Duodenal mucosa (tissue), 2 donors: ENCODE results near the gene HOMER3.
"Not testable (repeated sequence)": the region's sequence is repeated elsewhere in the genome, so short reads cannot be mapped to it uniquely, and the experiment has no call there.

Source experiments
- H3K27ac ChIP-seq: one replicate; pipeline ENCODE4 v1.7.0; 2013; ENCODE audit warnings: low read depth, low read length
- H3K27me3 ChIP-seq, 2 donors: one replicate each; pipeline ENCODE4 v1.7.0; 2013; ENCODE audit warnings: low read length in 2 of 2, control low read depth in 1 of 2; ENCODE audit not compliant: insufficient read depth in 2 of 2, control insufficient read depth in 1 of 2
- H3K36me3 ChIP-seq, 2 donors: one replicate each; pipeline ENCODE4 v1.7.0; 2013; ENCODE audit warnings: low read length in 2 of 2, control low read depth in 1 of 2; ENCODE audit not compliant: insufficient read depth in 2 of 2, control insufficient read depth in 1 of 2
- H3K4me1 ChIP-seq, 2 donors: one replicate each; pipeline ENCODE4 v1.7.0; 2013; ENCODE audit warnings: low read length in 2 of 2, control low read depth in 1 of 2; ENCODE audit not compliant: insufficient read depth in 2 of 2, control insufficient read depth in 1 of 2
- H3K4me3 ChIP-seq, 2 donors: one replicate each; pipeline ENCODE4 v1.7.0; 2013; ENCODE audit warnings: low read length in 2 of 2, low read depth in 1 of 2
- H3K9ac ChIP-seq, 2 donors: one replicate each; pipeline ENCODE4 v1.7.0; 2013; ENCODE audit warnings: low read length in 2 of 2, low read depth in 1 of 2
- H3K9me3 ChIP-seq, 2 donors: one replicate each; pipeline ENCODE4 v1.7.0; 2013; ENCODE audit warnings: low read length in 2 of 2, control low read depth in 1 of 2; ENCODE audit not compliant: control insufficient read depth in 1 of 2

Gene HOMER3

GRCh38 chr19:18954094-18954493 lies 13.1 kb upstream of the HOMER3 start:
- Histone ChIP-seq H3K27ac (no peak overlapping the region), H3K27me3 (no peaks in the 10 kb centered on the region)

GRCh38 chr19:18952364-18953003 lies 11.5 kb upstream of the HOMER3 start:
- H3K4me1 ChIP-seq, H3K27ac ChIP-seq, H3K4me3 ChIP-seq, H3K36me3 ChIP-seq, H3K9me3 ChIP-seq, H3K9ac ChIP-seq, H3K27me3 ChIP-seq: not testable (repeated sequence)

More at GRCh38 chr19:18954094-18954493, 13.1 kb upstream of the HOMER3 start:
- Histone ChIP-seq H3K4me1 (no peaks in the 10 kb centered on the region), H3K9me3 (no peaks in the 10 kb centered on the region), H3K9ac (no peak overlapping the region), H3K4me3 (no peak overlapping the region), H3K36me3 (no peaks in the 10 kb centered on the region)

GRCh38 chr19:18951721-18952281 lies 10.8 kb upstream of the HOMER3 start:
- no peaks in the 10 kb centered on the region for H3K27me3 ChIP-seq

GRCh38 chr19:18949858-18950257 lies 8.8 kb upstream of the HOMER3 start:
- H3K4me3 ChIP-seq = no peak overlapping the region
- H3K27me3 ChIP-seq = no peaks in the 10 kb centered on the region
- H3K27ac ChIP-seq = no peak overlapping the region
- no peaks in the 10 kb centered on the region for H3K4me1 ChIP-seq
- H3K9ac ChIP-seq = no peak overlapping the region
- H3K36me3 ChIP-seq = no peaks in the 10 kb centered on the region
- no peaks in the 10 kb centered on the region for H3K9me3 ChIP-seq

More at GRCh38 chr19:18951721-18952281, 10.8 kb upstream of the HOMER3 start:
- Histone ChIP-seq H3K9ac (no peak overlapping the region), H3K9me3 (no peaks in the 10 kb centered on the region), H3K4me1 (no peaks in the 10 kb centered on the region), H3K36me3 (no peaks in the 10 kb centered on the region), H3K27ac (no peak overlapping the region), H3K4me3 (no peak overlapping the region)

GRCh38 chr19:18948976-18949356 lies 7.9 kb upstream of the HOMER3 start:
- H3K27me3 ChIP-seq = no peaks in the 10 kb centered on the region

GRCh38 chr19:18948075-18948975 lies 7.3 kb upstream of the HOMER3 start:
- Histone ChIP-seq H3K4me3 (no peak overlapping the region), H3K4me1 (no peaks in the 10 kb centered on the region)

More at GRCh38 chr19:18948976-18949356, 7.9 kb upstream of the HOMER3 start:
- Histone ChIP-seq H3K36me3 (no peaks in the 10 kb centered on the region), H3K9me3 (no peaks in the 10 kb centered on the region), H3K4me1 (no peaks in the 10 kb centered on the region), H3K4me3 (no peak overlapping the region), H3K27ac (no peak overlapping the region), H3K9ac (no peak overlapping the region)

GRCh38 chr19:18946918-18947317 lies 5.9 kb upstream of the HOMER3 start:
- H3K4me3 ChIP-seq = no peak overlapping the region
- H3K27ac ChIP-seq = no peak overlapping the region
- no peak overlapping the region for H3K9ac ChIP-seq
- no peaks in the 10 kb centered on the region for H3K4me1 ChIP-seq
- no peaks in the 10 kb centered on the region for H3K9me3 ChIP-seq
- H3K36me3 ChIP-seq = no peaks in the 10 kb centered on the region
- H3K27me3 ChIP-seq = peaks cover 0 to under 1% of the 10 kb centered on the region in 2 donors

More at GRCh38 chr19:18948075-18948975, 7.3 kb upstream of the HOMER3 start:
- Histone ChIP-seq H3K36me3 (no peaks in the 10 kb centered on the region), H3K9me3 (no peaks in the 10 kb centered on the region), H3K27me3 (no peaks in the 10 kb centered on the region), H3K9ac (no peak overlapping the region), H3K27ac (no peak overlapping the region)

- H3K9me3 ChIP-seq = no peaks in the 10 kb centered on the region
- no peak overlapping the region for H3K4me3 ChIP-seq
- no peaks in the 10 kb centered on the region for H3K36me3 ChIP-seq
- H3K27me3 ChIP-seq = peaks cover 5 to 6% of the 10 kb centered on the region in 2 donors
- H3K9ac ChIP-seq = no peak overlapping the region
- H3K4me1 ChIP-seq = peaks cover 0 to 5% of the 10 kb centered on the region in 2 donors
- H3K27ac ChIP-seq = no peak overlapping the region
These were observed 5.3 kb upstream of the HOMER3 start for GRCh38 chr19:18946335-18946734.

- H3K9ac ChIP-seq = no peak overlapping the region
- H3K27me3 ChIP-seq = peaks cover 6% of the 10 kb centered on the region in 2 donors
- no peaks in the 10 kb centered on the region for H3K9me3 ChIP-seq
- no peaks in the 10 kb centered on the region for H3K36me3 ChIP-seq
- no peak overlapping the region for H3K4me3 ChIP-seq
- no peak overlapping the region for H3K27ac ChIP-seq
- peaks cover 0 to 5% of the 10 kb centered on the region in 2 donors for H3K4me1 ChIP-seq
These were observed 4.3 kb upstream of the HOMER3 start for GRCh38 chr19:18945297-18945696.

GRCh38 chr19:18943465-18943864 lies 2.4 kb upstream of the HOMER3 start:
- Histone ChIP-seq H3K27me3 (peaks cover 6 to 13% of the 10 kb centered on the region in 2 donors), H3K27ac (no peak overlapping the region), H3K9me3 (no peaks in the 10 kb centered on the region), H3K4me3 (no peak overlapping the region), H3K36me3 (no peaks in the 10 kb centered on the region), H3K9ac (no peak overlapping the region), H3K4me1 (peaks cover 3 to 5% of the 10 kb centered on the region in 2 donors)
